ENCODE results near the gene ENAH. TPM values are rescaled to one million over a fixed set of nuclear protein-coding genes. Genes with fewer than 3 reads are reported as not detected.

ENAH gene
- total and polyA plus RNA-seq, 9 of the 15 experiments (the other 6 are each of a cell fraction or from before 2014, with no cell fraction given): 0.03 to 1.2 (median 0.15) TPM

- TF ChIP-seq TOE1 (IDR thresholded peaks at IDR 0.05; ENCODE audit: borderline replicate concordance) (no peak), TOE1 (CRISPR knock-in tag; IDR thresholded peaks at IDR 0.05; ENCODE audit: borderline replicate concordance, low read depth) (no peak), MEIS2 (IDR thresholded peaks at IDR 0.05; ENCODE audit: partially characterized antibody) (no peak), ZBTB34 (CRISPR knock-in tag; IDR thresholded peaks at IDR 0.05) (no peak), SNAPC5 (CRISPR knock-in tag; IDR thresholded peaks at IDR 0.05) (no peak), PHF20 (IDR thresholded peaks at IDR 0.05; ENCODE audit: partially characterized antibody) (no peak), ZNF444 (CRISPR knock-in tag; IDR thresholded peaks at IDR 0.05) (no peak), ZNF398 (CRISPR knock-in tag; IDR thresholded peaks at IDR 0.05) (no peak)
Measured at GRCh38 chr1:225449774-225450173, 203.1 kb downstream of the ENAH start (continued).
